Raji (cell line): Measurements from ENCODE around the gene PRRC2C.

Source experiments
- POLR2A ChIP-seq: IDR thresholded peaks from 2 replicates; pipeline ENCODE4 v1.6.1; 2011; ENCODE audit warnings: low read depth, low read length, control low read depth; ENCODE audit not compliant: insufficient read depth

PRRC2C gene

DNA sequence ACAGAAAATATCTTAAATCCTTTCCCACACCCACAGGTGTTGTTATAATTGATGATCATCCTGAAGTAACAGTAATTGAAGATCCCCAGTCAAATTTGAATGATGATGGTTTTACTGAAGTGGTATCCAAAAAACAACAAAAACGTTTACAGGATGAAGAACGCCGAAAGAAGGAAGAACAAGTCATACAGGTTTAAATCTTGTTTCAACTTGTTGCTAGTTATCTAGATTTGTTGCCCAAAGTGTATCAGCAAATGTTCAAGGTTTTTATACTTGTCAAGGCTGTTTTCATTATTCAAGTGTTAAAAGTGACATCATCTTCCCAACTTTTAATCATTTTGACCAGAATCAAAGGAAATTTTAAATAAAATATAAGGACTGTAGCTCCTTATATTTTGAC is 64.7 kb downstream of the PRRC2C start:
- TF ChIP-seq POLR2A = no peak

DNA sequence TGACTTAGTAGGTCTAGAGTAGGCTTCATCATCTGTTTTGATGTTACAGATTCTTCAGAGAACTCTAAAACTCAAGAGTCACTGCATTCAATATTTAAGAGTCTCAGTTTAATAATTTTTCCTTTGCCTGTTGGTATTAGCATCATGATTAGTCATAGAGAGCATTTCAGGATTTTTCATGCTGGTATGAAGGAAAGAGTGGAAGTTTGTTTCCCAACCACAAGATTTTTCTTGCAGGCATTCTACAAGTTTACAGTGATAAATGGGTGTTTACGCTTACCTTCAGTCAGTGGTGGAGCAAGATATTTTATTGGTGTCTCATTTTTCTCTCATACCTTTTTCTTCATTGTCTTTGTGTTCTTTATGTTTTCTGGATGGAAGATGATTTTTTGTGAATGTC is 78.3 kb downstream of the PRRC2C start:
- no peak for TF ChIP-seq POLR2A

DNA sequence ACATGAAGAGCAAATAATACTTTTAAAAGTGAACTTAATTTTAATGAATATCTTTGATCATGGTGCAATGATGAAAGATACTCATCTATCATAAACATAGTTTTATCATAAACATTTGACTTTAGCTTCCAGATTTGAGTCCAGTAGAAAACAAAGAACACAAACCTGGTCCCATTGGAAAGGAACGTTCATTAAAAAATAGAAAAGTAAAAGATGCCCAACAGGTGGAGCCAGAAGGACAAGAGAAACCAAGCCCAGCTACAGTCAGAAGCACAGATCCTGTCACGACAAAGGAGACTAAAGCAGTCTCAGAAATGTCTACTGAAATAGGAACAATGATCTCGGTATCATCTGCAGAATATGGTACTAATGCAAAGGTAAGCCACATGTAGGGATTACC is 81.1 kb downstream of the PRRC2C start:
- no peak for TF ChIP-seq POLR2A

DNA sequence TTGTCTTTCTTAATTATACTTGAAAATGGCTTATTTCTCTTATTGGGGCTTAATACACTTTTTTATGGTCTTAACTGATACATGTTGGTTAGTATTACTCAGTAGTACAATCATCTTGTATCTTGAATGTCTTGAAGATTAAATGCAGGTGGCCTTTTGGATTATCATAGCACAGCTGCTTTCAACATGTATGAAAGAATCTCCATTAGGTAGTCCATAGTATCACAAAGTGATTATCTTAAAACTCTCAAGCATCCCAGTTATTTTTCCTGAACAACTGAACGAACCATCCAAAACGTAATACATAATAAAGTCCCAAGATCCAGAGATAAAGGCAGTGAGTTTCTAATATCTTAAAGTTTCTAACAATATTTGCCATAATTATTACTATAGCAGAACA is 85.0 kb downstream of the PRRC2C start:
- no peak for TF ChIP-seq POLR2A

DNA sequence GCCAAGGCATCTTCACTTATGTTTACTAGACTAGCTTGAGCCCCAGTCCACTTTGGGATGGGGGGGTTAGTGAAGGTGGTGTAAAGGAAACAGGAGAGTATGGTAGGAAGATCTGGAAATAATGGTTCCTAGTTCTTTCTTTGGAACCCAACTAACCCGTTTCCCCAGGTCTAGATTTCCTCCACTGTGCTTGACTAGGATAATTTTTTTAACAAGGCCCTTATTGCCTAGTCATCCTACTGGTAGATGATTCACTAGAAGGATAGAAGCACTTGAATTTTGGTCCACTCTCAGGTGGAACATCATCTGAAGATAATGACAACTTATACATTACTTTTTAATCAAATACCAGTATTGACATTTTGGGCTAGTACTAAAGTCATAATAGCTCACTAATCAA is 90.8 kb downstream of the PRRC2C start:
- TF ChIP-seq POLR2A = no peak

DNA sequence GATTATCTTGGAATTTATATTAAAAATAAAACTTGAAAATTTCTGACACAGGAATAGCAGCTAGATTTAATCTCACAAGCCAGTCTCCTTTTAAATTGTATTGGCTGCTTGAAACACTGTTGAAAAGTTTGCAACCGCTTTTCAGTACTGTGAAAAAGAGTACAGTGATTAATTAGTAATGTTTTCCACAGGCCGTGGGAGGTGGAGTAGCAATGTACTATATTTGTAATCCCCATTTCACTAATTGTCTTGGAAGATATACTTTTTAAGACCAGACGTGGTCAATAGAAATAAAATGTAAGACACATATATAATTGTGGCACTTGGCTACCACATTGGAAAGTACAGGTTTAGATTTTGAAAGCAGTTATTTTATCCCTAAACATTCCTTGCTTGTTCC is 95.9 kb downstream of the PRRC2C start:
- no peak for TF ChIP-seq POLR2A

DNA sequence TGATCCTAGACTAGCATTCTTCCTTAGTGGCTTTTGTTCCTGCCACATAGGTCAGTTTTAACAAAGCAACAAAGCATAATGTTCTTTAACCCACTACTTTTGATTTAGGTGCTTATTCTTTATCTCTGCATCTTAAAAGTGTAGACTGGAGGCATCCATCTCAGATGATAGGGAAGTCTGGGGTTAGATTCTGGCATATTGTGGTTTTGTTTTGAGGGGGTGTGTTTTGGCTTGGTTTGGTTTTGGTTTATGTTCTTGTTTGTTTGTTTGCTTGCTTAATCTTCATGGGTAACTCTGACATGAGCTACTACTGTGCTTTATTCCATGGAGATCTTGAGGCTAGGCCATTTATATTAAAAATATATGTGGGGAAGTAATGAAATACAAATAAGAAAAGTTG is 96.4 kb downstream of the PRRC2C start:
- TF ChIP-seq POLR2A = no peak

DNA sequence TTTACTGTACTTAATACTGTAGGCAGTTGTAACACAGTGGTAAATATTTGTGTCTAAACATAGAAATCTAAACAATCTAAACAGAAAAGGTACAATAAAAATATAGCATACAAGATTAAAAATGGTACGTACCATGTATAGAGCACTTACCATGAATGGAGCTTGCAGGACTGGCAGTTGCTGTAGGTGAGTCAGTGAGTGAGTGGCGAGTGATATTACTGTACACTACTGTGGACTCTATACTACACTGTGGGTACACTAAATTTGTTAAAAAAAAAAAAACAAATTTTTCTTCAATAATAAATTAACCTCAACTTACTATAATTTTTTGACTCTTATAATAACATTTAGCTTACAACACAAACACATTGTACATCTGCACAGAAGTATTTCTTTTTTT is 97.3 kb downstream of the PRRC2C start:
- no peak for TF ChIP-seq POLR2A

DNA sequence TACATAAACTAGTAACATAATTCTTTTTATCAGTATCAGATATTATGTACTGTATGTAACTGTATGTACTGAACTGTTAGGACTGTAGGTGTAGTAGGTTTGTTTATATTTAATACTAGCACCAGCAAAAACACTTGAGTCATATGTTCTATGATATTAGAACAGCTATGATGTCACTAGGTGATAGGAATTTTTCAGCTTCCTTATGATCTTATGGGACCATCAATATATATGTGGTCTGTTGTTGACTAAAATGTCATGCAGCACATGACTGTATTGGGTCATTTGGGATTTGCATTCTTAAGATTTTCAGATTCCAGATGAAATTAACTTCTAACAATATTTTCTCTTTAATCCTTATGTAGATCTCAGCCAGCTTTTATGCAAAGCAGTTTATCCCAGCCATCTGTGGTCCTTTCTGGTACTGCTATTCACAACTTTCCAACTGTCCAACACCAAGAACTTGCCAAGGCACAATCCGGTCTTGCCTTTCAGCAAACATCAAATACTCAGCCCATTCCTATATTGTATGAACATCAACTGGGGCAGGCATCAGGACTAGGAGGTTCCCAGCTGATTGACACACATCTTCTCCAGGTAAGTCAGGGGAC is 98.4 kb downstream of the PRRC2C start:
- TF ChIP-seq POLR2A = no peak

DNA sequence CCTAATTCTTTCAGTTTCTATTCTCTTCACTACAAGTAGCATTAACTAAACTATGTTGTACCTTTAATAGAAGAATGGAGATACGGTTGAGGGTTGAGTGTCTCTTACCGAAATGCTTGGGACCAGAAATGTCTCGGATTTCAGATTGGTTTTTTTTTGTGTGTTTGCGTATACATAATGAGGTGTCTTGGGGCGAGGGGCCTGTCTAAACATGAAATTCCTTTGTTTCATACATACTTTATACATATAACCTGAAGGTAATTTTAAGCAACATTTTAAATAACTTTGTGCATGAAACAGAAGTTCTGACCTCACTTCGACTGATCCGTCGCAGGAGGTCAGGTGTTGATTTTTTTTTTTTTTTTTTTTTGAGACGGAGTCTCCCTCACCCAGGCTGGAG is 100.4 kb downstream of the PRRC2C start:
- no peak for TF ChIP-seq POLR2A

DNA sequence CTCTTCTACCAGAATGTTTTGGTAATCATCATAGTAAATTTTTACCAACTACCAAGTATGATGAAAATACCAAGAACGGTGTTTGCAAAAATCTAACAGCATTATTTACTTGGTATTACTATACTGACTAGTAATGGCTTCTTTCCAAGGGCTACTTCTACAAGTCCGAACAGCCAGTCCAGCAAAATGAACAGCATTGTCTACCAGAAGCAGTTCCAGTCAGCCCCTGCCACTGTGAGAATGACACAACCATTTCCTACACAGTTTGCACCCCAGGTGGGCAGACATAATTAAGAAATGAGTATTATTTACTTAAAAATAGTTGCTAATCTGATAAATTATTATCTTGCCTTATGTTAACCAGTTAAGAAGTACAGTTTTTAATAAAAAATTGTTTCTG is 102.9 kb downstream of the PRRC2C start:
- TF ChIP-seq POLR2A = no peak

DNA sequence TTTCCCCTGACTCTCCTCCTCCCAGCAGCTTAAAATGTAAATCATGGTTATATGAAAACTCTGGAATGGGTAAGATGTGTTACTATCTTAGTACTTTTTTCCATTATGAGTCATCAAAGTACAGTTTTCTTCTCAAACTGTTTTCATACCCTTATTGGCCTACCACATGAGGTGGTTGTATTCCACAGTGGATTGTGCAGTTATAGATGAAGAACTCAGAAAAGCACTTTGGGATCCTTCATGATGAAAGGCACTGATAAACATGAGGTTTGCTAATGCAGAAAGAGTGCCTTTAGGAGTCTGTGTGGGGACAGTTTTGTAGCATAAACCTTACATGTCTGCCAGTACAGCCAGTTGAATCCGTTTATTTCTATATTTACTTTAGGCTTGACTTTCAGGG is 104.7 kb downstream of the PRRC2C start:
- no peak for TF ChIP-seq POLR2A

DNA sequence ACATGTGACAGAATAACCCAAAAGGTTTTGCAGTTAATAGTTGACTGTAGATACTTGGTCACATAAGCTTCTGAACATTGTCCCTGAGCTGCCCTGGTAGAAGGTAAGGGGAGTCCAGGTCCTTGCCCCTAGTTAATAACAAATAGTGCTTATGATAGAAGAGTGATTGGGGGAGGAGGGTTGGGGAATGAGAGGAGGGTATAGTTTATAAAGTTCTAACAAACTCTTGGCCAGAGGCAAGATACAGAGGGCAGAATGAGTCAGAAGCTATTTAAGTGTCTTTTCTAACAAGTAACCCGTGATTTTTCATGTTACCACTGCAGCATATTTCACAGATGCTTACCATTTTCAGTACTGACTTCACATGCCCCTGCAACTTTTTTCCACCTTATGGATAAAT is 110.0 kb downstream of the PRRC2C start:
- TF ChIP-seq POLR2A = no peak

DNA sequence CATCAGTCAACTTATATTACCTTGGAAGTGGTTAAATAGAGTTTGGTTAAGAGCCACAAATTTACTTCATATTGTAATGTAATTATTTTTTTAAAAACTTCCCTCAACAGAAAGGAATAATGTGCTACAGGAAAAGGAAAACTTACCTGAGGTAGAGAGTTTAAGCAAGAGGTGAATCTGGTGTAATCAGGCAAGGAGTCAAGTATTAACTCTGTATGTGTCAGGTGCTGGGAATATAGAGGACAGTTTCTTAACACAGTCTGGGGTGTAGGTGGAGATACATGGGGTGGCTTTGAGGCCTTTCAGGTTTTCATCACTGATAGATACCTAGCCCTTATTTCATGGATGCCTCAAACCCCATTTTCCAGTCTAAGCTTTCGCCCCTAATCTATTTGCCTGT is 110.8 kb downstream of the PRRC2C start:
- no peak for TF ChIP-seq POLR2A

DNA sequence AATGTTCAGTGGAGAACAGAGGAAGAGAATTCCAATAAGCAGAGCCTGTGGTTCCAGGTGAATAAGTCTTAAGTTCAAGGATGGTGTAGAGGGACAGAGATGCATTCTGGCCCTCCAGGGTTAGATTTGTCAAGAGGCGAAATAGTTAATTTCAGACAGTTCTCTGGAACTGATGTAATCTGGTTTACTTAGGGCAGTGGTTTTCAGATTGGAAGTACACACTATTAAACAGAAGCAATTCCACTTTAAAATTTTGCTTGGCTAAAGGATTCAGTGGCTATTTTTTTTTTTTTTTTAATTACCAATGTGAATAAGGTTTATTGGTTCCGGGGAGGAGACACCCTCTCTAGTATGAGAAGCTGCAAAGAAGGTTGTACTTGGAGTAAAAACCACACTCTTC is 111.4 kb downstream of the PRRC2C start:
- TF ChIP-seq POLR2A = no peak

DNA sequence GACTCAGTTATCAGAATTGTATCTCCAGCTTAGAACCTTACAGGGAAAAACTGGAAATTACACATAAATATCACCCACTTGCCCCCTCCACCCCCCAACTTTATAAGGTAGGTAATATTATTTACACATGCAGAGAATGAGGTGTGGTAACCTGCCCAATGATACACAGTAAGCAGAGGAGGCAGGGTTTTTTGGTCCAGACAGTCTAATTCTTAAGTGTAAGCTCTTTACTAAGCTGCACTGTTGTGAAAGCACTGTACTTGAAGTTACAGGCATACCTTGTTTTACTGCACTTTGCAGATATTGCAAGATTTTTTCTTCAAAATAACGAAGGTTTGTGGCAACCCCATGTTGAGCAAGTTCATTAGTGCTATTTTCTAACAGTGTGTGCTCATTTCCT is 111.9 kb downstream of the PRRC2C start:
- no peak for TF ChIP-seq POLR2A

DNA sequence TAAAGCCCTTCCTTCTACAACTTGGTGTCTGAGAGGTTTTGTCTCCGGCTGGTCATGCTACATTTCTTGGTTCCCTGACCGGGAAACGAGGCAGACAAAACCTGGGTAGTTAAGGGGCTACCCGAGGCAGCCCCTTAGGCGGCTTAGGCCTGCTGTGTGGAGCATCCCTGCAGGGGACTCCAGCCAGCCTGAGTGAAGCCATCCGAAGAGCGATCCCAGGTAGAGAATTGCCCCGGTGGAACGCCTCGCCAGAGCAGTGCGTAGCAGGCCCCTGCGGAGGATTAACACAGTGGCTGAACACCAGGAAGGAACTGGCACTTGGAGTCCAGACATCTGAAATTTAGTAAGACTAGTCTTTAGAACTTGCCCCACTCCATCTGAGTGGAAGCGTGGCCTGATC is 115.5 kb downstream of the PRRC2C start:
- no peak for TF ChIP-seq POLR2A
